ENCODE data around the gene ALOXE3.

ALOXE3 gene

DNA sequence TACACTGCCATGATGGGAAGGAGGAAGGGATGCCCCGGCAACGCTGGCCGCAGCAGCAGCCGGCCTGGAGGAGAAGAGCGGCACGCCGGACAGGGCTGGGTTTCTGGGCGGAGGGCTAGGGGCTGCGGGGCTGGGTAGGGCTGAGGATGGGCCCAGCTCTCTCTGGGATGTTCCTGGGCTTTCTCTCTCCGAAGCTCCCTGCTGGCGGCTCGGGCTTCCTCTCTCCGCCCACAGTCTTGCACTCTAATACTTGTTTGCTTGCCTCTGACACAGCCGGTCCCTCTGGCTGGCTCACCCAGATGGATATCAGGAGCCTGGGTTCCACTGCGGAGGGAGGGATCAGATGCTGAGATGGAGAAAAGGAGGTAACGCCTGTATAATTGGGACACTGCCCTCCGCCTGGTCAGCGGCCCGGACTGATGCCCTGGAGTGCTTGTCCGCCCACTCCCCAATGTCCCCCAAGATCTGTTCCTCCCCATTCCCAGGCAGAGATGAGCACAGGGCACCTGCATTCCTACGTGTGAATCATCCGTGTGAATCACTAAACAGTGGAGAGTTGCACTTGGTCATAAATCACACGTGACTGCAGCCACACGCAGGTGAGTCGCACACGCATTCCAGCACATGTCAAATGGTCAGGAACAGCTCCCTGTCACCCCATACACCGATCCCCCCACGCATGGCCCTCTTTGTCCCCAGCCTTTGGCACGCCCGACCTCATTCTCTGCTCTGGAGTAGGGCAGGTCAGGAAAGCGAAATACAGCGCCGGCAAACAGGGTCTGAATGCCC is at the start of gene ALOXE3:
Gene ALOXE3, minus strand, starts transcription at position 535 of the 789 bp plus-strand sequence. Its CDS starts 524 bp downstream, at position 11.
- peaks cover 50% of the 10 kb centered on the region for H3K4me1 Mint-ChIP-seq
- no peak for ATAC-seq (replicated peaks; ENCODE audit: extremely low read depth, poor library complexity, severe bottlenecking)
- H3K27ac Mint-ChIP-seq (ENCODE audit: low read depth): peak within 1 kb of the TSS; percentile 100
- peaks cover 45% of the 10 kb centered on the region for H3K36me3 Mint-ChIP-seq (ENCODE audit: insufficient read depth)
- H3K4me3 Mint-ChIP-seq: peak within 1 kb of the TSS; percentile 96
- H3K9me3 Mint-ChIP-seq: peaks cover 9% of the 10 kb centered on the region
- peaks cover 73% of the 10 kb centered on the region for H3K27me3 Mint-ChIP-seq
- DNase-seq (ENCODE audit: low spot score in 2 of 2): no peak

DNA sequence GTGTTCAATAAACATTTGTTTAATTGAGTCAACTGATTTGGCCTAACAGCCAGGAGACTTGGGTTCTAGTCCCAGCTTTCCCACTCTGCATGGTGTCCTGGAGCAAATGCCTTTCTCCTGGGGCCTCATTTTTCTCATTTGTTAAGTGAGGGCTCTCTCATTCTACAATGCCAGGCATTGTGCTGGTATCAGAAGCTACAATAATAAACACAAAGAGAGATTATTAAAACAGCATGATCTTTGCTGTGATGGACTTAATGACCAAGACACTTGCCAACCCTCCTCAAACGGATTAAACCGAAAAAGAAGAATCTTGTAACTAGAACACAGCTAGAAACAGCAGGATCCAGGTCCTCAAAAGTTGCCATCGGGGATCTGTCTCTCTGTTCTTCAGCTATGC is 49.2 kb upstream of the ALOXE3 start:
- H3K27me3 Mint-ChIP-seq: no peaks in the 10 kb centered on the region
- DNase-seq (ENCODE audit: low spot score in 2 of 2) (no peak), ATAC-seq (replicated peaks; ENCODE audit: extremely low read depth, poor library complexity, severe bottlenecking) (no peak)
- H3K4me3 Mint-ChIP-seq: no peak overlapping the region
- H3K9me3 Mint-ChIP-seq: no peaks in the 10 kb centered on the region
- H3K36me3 Mint-ChIP-seq (ENCODE audit: insufficient read depth): peaks cover 13% of the 10 kb centered on the region
- H3K4me1 Mint-ChIP-seq: peaks cover 29% of the 10 kb centered on the region
- H3K27ac Mint-ChIP-seq (ENCODE audit: low read depth): no peak overlapping the region

DNA sequence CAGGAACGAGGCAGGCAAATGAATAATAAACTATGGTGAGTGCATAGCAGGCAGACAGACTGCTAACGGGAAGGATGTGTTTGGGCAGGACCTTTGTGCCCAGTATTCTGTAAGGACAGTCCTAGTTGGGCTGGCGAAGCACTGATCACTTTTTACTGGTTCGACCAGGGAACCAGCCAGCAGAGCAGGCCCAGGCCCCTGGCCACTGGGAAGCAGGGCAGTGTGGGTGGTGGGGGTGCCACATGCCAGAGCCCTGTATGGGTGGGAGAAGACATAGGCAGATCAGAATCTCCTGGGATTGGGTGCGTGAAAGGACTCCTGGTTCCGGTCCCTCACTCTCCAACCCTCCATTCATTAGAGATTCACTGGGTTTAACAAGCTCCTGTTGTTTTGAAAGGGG is 48.4 kb upstream of the ALOXE3 start:
- peaks cover 28% of the 10 kb centered on the region for H3K4me1 Mint-ChIP-seq
- no peak for ATAC-seq (replicated peaks; ENCODE audit: extremely low read depth, poor library complexity, severe bottlenecking)
- no peaks in the 10 kb centered on the region for H3K9me3 Mint-ChIP-seq
- H3K27ac Mint-ChIP-seq (ENCODE audit: low read depth): no peak overlapping the region
- H3K27me3 Mint-ChIP-seq: no peaks in the 10 kb centered on the region
- DNase-seq (ENCODE audit: low spot score in 2 of 2): no peak
- H3K4me3 Mint-ChIP-seq: no peak overlapping the region
- H3K36me3 Mint-ChIP-seq (ENCODE audit: insufficient read depth): peaks cover 17% of the 10 kb centered on the region

DNA sequence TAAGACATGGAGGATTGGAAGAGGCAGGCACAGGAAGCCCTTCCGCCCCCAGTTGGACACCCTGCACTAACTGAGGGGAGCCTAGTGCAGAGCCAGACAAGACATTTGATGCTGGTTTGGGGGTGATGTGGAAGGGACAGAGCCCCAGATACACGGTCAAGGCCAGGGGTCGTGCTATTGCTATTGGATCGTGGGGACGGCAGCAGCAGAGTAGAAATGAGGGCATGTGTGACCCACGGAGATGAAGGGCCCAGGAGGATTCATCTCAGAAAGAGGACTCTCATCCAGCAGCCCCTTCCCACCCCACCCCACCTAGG is 46.5 kb upstream of the ALOXE3 start:
- ATAC-seq (replicated peaks; ENCODE audit: extremely low read depth, poor library complexity, severe bottlenecking) (peak; percentile 17), DNase-seq (ENCODE audit: low spot score in 2 of 2) (no peak)
- Mint-ChIP-seq H3K4me3 (peak overlapping the region; percentile 88), H3K36me3 (ENCODE audit: insufficient read depth) (peaks cover 37% of the 10 kb centered on the region), H3K4me1 (peaks cover 47% of the 10 kb centered on the region), H3K27ac (ENCODE audit: low read depth) (peak overlapping the region; percentile 97), H3K9me3 (no peaks in the 10 kb centered on the region), H3K27me3 (no peaks in the 10 kb centered on the region)

DNA sequence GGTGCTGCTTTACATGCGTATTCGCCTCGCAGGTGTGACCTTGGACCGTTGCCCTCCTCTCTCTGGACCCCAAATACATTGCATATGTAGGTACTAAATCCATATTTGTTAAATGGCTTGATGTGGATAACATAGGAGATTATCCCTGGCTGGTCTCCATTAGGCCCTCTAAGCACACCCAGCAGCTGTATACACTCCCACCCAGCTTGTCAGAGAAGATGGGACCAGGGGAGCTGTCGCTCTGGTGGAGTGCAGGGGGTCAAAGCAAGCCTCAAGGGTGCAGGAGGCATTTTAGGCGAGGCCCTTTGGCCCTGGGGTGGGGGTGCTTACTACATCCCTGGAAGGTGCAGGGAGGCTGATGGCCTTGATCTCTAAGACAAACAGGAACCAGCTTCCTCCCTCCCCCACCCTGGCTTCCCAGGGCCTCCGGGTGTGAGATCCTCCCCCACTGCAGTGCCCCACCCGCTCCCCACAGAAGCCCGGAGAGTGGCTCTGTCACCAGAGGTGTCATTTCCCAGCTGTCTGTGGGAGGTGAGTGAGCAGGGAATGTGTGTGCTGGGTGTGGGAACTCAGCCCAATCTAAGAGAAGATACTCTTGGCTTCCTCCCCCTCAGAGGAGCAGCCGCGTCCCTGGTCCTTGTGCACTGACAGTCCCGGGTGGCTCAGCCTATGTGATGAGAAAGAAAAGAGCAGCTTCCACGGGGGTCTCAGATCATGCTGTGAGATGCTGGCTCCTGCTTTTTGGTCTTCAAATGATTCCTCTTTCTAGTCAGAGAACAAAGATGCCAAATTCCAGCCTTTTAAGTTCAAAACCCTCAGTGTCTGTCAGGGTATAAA is 45.9 kb upstream of the ALOXE3 start:
- H3K4me1 Mint-ChIP-seq: peaks cover 52% of the 10 kb centered on the region
- DNase-seq (ENCODE audit: low spot score in 2 of 2) (peak in 1 of 2 donors; percentile 80), ATAC-seq (replicated peaks; ENCODE audit: extremely low read depth, poor library complexity, severe bottlenecking) (peak; percentile 69)
- H3K36me3 Mint-ChIP-seq (ENCODE audit: insufficient read depth): peaks cover 42% of the 10 kb centered on the region
- peak overlapping the region; percentile 88 for H3K4me3 Mint-ChIP-seq
- no peaks in the 10 kb centered on the region for H3K27me3 Mint-ChIP-seq
- H3K27ac Mint-ChIP-seq (ENCODE audit: low read depth): peak overlapping the region; percentile 97
- no peaks in the 10 kb centered on the region for H3K9me3 Mint-ChIP-seq

DNA sequence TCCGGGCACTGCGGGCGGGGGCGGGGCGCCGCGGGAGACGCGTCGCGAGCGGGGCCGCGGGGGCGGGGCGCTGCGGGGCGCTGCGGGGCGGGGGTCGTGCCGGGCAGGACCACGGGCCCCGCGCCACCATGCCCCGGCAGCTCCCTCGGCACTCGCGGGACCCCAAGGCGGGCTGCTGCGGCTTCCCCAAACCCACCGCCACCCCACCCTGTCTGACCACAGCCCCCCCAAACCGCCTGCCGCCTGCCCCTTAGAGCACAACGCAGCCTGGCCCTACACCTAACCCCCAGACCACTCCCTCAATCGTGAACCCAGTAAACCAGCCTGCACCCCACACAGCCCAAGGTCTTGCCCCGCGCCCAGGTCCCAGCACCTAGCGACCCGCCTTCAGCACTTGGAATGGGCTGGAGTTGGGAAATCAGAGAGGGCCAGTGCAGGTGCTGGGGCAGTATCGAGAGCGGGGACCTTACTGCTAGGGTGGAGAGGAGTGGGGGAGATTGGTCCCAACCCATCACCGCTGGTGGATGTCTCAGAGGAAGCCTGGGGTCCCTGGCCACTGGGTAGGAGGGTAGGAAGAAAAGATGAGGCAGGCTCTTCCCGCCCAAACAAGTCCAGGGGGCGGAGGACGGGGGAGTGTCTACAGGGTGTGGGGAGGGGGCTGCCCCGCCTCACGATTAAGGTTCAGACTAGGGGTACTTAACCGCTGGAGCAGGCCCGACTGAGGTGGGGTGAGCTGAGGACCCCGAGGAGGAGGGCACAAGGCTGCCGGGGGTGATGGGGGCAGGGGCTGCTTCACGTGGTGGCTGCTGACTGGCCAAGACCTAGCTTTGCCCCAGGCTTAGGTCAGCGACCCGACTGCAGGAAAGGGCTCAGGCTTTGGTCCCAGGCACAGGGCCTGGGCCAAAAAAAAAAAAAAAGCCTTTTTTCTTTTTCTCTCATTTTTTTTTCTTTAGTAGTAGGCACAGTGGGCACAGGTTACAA is 45.0 kb upstream of the ALOXE3 start:
- Mint-ChIP-seq H3K27ac (ENCODE audit: low read depth) (peak overlapping the region; percentile 97), H3K27me3 (no peaks in the 10 kb centered on the region), H3K4me3 (peak overlapping the region; percentile 88), H3K9me3 (no peaks in the 10 kb centered on the region), H3K4me1 (peaks cover 58% of the 10 kb centered on the region), H3K36me3 (ENCODE audit: insufficient read depth) (peaks cover 49% of the 10 kb centered on the region)
- DNase-seq (ENCODE audit: low spot score in 2 of 2) (no peak), ATAC-seq (replicated peaks; ENCODE audit: extremely low read depth, poor library complexity, severe bottlenecking) (peak; percentile 4)

DNA sequence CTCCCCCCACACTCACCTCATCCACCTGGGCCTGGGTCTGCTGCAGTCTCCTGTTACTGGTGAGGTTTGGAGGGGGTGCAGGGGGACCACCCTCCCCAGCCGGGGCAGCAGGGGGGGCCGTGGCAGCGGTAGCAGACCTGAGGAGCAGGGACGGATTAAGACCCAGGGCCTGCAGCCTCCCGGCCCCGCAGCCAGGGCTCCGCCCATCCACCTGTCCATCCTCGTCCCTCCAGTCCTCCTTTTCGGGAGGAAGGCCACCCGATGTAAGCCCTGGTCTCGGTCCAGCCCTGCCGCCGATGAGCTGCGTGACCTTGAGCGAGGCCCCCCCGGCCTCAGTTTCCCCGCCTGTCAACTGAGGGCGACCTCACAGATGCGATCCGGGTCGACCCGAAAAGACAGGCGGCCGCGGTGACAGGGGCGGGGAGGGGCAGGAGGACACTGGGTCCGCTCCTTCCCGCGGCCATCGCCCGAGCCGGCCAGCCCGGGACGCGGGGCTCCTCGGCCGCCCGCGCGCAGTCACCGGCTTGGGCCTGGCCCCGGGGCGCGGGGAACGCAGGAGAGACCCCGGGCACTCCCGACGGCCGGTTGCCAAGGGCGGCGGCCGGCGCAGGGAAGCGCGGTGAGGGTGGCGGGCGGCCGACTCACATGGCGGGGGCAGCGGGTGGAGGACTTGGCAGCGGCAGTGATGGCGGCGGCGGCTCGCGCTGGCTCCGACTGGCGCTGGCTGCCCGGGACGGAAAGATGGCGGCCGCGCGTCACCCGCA is 44.1 kb upstream of the ALOXE3 start, which contains the start of gene VAMP2:
Gene VAMP2, minus strand, starts transcription at position 716 of the 764 bp plus-strand sequence. Its CDS starts 69 bp downstream, at position 647.
- H3K4me1 Mint-ChIP-seq: peaks cover 58% of the 10 kb centered on the region
- peak; percentile 52 for ATAC-seq (replicated peaks; ENCODE audit: extremely low read depth, poor library complexity, severe bottlenecking)
- peak; percentile 72 to 81 for DNase-seq (ENCODE audit: low spot score in 2 of 2)
- H3K27me3 Mint-ChIP-seq: no peaks in the 10 kb centered on the region
- no peaks in the 10 kb centered on the region for H3K9me3 Mint-ChIP-seq
- peaks cover 53% of the 10 kb centered on the region for H3K36me3 Mint-ChIP-seq (ENCODE audit: insufficient read depth)
- peak within 1 kb of the TSS; percentile 88 for H3K4me3 Mint-ChIP-seq
- peak within 1 kb of the TSS; percentile 97 for H3K27ac Mint-ChIP-seq (ENCODE audit: low read depth)

DNA sequence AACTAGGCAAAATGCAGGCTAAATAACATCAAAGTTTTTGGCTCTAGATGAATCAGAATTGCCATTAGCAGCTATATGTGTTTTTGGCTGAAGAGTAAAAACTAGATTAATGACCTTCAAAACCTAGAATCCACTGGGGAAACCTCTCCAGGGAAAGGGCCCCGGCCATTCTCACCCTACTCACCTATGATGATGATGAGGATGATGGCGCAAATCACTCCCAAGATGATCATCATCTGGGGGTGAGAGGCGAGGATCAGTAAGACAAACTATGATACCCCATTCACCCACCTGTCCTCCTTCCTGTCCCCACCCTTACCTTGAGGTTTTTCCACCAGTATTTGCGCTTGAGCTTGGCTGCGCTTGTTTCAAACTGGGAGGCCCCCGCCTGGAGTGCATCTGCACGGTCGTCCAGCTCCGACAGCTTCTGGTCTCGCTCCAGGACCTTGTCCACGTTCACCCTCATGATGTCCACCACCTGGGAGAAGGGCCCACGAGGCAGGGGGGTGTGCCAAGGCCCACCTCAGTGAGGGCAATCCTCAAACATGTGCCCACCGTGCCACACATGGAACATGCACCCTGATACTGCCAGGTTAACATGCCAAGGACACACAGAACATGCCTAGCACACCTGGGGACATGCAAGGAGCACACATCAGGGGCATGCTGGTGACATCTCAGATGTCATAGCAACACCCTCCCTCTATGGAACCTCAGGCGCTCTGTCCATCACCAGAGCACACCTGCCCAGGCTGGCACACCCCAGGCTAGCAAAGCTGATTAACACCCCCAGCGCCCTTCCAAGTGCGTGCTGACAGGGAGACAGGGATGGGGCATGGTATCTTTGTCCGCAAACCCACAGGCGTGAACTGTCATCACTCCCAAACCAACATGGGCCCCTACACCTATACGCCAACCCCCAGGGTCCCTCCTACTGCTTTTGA is 43.2 kb upstream of the ALOXE3 start:
- Mint-ChIP-seq H3K27ac (ENCODE audit: low read depth) (peak overlapping the region; percentile 97), H3K27me3 (no peaks in the 10 kb centered on the region), H3K4me1 (peaks cover 58% of the 10 kb centered on the region), H3K36me3 (ENCODE audit: insufficient read depth) (peaks cover 53% of the 10 kb centered on the region), H3K4me3 (peak overlapping the region; percentile 88), H3K9me3 (no peaks in the 10 kb centered on the region)
- no peak for DNase-seq (ENCODE audit: low spot score in 2 of 2)
- ATAC-seq (replicated peaks; ENCODE audit: extremely low read depth, poor library complexity, severe bottlenecking): no peak

DNA sequence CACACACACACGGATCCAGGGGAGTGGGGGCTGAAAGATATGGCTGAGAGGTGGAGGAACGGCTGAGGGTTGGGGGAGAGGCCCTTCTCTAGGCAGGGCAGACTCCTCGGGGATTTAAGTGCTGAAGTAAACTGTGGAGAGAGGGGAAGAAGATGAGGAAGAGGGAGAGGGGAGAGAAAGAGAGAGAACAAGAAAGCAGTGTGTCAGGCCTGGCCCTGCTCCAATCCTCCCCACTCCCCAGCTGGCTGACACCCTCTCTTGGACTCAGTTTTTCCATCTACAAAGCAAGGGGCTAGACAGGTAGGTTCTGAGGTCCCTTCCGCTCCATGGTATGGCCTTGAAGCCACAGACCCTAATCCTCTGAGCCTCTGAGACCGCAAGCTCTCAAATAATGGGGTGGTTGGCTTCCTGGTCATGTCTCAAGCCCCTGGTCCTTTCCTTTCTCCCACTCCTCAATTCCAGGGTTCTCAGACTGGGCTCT is 42.5 kb upstream of the ALOXE3 start:
- peak overlapping the region; percentile 88 for H3K4me3 Mint-ChIP-seq
- H3K27me3 Mint-ChIP-seq: no peaks in the 10 kb centered on the region
- H3K36me3 Mint-ChIP-seq (ENCODE audit: insufficient read depth): peaks cover 53% of the 10 kb centered on the region
- H3K4me1 Mint-ChIP-seq: peaks cover 58% of the 10 kb centered on the region
- ATAC-seq (replicated peaks; ENCODE audit: extremely low read depth, poor library complexity, severe bottlenecking) (no peak), DNase-seq (ENCODE audit: low spot score in 2 of 2) (no peak)
- no peaks in the 10 kb centered on the region for H3K9me3 Mint-ChIP-seq
- peak overlapping the region; percentile 97 for H3K27ac Mint-ChIP-seq (ENCODE audit: low read depth)

DNA sequence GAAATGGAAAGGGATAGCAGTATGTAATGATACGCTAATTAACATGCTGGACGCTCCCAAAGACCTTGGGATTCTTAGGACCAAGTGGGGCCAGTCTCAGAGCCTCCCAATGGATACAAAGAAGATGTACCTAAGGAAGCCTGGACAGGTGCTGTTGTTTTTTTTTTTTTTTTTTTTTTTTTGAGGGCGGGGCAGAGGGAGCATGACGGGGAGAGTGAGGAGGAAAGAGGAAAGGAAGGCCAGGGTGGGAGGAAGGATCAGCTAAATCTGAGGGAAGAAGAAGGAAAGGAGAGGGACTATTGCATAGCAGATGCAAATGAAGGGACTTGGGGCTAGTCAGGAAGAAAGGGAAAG is 41.9 kb upstream of the ALOXE3 start:
- peak overlapping the region; percentile 97 for H3K27ac Mint-ChIP-seq (ENCODE audit: low read depth)

More for the DNA sequence above, 41.9 kb upstream of the ALOXE3 start:
- DNase-seq (ENCODE audit: low spot score in 2 of 2): no peak
- Mint-ChIP-seq H3K9me3 (no peaks in the 10 kb centered on the region), H3K4me1 (peaks cover 57% of the 10 kb centered on the region), H3K36me3 (ENCODE audit: insufficient read depth) (peaks cover 57% of the 10 kb centered on the region), H3K4me3 (peak overlapping the region; percentile 88), H3K27me3 (no peaks in the 10 kb centered on the region)
- no peak for ATAC-seq (replicated peaks; ENCODE audit: extremely low read depth, poor library complexity, severe bottlenecking)

All from central memory CD8-positive, alpha-beta T cell (primary cell).